Measurements from ENCODE around the gene EHMT1.

DNA sequence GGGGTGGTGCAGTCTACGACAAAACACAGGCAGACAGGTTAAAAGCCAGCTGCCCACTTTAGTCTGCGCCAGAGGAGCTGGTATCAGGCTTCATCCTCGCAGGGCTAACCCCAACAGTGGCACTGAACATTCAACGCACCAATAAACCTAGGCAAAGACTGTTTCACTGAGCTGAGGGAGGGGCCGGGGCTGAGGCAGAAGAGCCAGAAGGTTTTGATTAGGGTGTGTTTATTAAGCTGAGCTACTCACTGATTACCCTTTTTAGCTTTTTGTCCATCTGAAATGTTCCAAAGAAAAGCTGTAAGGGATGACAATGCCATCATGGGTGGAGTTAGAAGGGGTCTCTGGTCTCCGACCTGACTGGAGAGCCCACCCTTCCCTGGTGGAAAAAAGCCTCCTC is 29.9 kb upstream of the EHMT1 start:
- TF ChIP-seq, protein P1, sequence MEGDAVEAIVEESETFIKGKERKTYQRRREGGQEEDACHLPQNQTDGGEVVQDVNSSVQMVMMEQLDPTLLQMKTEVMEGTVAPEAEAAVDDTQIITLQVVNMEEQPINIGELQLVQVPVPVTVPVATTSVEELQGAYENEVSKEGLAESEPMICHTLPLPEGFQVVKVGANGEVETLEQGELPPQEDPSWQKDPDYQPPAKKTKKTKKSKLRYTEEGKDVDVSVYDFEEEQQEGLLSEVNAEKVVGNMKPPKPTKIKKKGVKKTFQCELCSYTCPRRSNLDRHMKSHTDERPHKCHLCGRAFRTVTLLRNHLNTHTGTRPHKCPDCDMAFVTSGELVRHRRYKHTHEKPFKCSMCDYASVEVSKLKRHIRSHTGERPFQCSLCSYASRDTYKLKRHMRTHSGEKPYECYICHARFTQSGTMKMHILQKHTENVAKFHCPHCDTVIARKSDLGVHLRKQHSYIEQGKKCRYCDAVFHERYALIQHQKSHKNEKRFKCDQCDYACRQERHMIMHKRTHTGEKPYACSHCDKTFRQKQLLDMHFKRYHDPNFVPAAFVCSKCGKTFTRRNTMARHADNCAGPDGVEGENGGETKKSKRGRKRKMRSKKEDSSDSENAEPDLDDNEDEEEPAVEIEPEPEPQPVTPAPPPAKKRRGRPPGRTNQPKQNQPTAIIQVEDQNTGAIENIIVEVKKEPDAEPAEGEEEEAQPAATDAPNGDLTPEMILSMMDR (IDR thresholded peaks at IDR 0.05) = no peak
- no peak for TF ChIP-seq POLR2A (IDR thresholded peaks at IDR 0.05; ENCODE audit: low read length)
- no peak for TF ChIP-seq SMC3 (IDR thresholded peaks at IDR 0.05)
- no peak for TF ChIP-seq ELK1 (IDR thresholded peaks at IDR 0.05; ENCODE audit: low read depth, low read length)
- TF ChIP-seq RAD21 (conservative IDR thresholded peaks at IDR 0.05 in 1 of 2, IDR thresholded peaks at IDR 0.05 in 1 of 2) = no peak

Measured in A549 (cell line).